Thoracic aorta (tissue), 2 donors: Measurements from ENCODE around the gene CRAMP1. TPM values are rescaled to one million over a fixed set of nuclear protein-coding genes. Genes with fewer than 3 reads are reported as not detected.
"Not testable (repeated sequence)": the region's sequence is repeated elsewhere in the genome, so short reads cannot be mapped to it uniquely, and the experiment has no call there.

ENCODE experiments used
- ATAC-seq: fragments of 150-250 bp; one replicate; pipeline ENCODE4 v1.8.0; 2017; ENCODE audit warnings: low read depth; ENCODE audit not compliant: insufficient number of reproducible peaks, low FRiP score
- DNase-seq: peaks from one replicate; pipeline ENCODE4 v3.0.0-alpha.2; 2020; ENCODE audit warnings: low spot score
- H3K27ac ChIP-seq, 2 donors: fragments of 200-600 bp; sonication (generic); 1 replicate in 1 of 2; 2 replicates in 1 of 2; pipeline ENCODE4 v1.5.1; 2016; ENCODE audit warnings: mild to moderate bottlenecking in 2 of 2, moderate library complexity in 2 of 2
- H3K27me3 ChIP-seq: fragments of 200-600 bp; sonication (generic); replicated peaks from 2 replicates; pipeline ENCODE4 v1.6.0; 2016; ENCODE audit warnings: mild to moderate bottlenecking; ENCODE audit not compliant: insufficient read depth
- H3K36me3 ChIP-seq: fragments of 200-600 bp; sonication (generic); one replicate; pipeline ENCODE4 v1.5.1; 2016
- H3K4me1 ChIP-seq, 2 donors: fragments of 200-600 bp; sonication (generic); 1 replicate in 1 of 2; 2 replicates in 1 of 2; pipeline versions ENCODE4 v1.5.1 to v1.6.0; 2016; ENCODE audit warnings: low read depth in 2 of 2, mild to moderate bottlenecking in 1 of 2; ENCODE audit not compliant: control insufficient read depth in 1 of 2
- H3K4me3 ChIP-seq: fragments of 200-600 bp; sonication (generic); 2 replicates; pipeline ENCODE4 v1.5.1; 2016; ENCODE audit warnings: mild to moderate bottlenecking
- H3K9me3 ChIP-seq: fragments of 200-600 bp; sonication (generic); 2 replicates; pipeline ENCODE4 v1.5.1; 2016
- total RNA-seq, 2 donors: library from RNA; depleted of rRNA; stranded (reverse); fragments of >200 nt; gene quantifications; one replicate each; pipeline versions ENCODE4 v1.1.0 to v1.2.3, GENCODE V29; 2016
- TF ChIP-seq, protein P1 (sequence below): fragments of 200-600 bp; sonication (generic); IDR thresholded peaks from one replicate; pipeline ENCODE4 v1.5.1; 2019; ENCODE audit warnings: antibody characterized with exemption

Gene CRAMP1
- total RNA-seq, 2 donors from 2014 or later = 15.0 to 21.4 TPM

DNA sequence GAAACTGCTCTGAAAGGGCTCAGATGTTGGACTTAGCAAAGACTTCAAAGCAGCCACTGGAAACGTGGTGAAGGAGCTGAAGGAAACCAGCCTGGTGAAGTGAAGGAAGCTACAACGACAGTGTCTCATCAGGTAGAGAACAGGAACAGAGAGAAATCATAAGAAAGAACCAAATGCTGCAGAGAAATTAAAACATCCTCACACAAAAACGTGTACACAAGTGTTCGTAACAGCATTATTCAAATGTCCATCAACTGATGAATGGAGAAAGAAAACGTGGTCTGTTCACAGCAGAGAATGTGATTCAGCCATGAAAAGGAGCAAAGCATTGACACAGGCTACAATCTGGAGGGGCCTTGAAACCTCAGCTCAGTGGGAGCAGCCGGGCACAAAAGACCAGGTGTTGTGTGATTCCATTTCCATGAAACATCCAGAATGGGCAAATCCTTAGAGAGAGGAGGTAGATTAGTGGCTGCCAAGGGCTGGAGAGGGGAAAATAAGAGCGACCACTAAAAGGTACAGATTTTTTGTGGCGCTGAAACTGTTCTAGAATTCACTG, 27.2 kb upstream of the CRAMP1 start:
- Histone ChIP-seq H3K9me3 (no peaks in the 10 kb centered on the region), H3K4me1 (no peaks in the 10 kb centered on the region), H3K27me3 (no peaks in the 10 kb centered on the region), H3K36me3 (peaks cover 32% of the 10 kb centered on the region), H3K27ac (no peak overlapping the region), H3K4me3 (no peak overlapping the region)
- TF ChIP-seq, protein P1, sequence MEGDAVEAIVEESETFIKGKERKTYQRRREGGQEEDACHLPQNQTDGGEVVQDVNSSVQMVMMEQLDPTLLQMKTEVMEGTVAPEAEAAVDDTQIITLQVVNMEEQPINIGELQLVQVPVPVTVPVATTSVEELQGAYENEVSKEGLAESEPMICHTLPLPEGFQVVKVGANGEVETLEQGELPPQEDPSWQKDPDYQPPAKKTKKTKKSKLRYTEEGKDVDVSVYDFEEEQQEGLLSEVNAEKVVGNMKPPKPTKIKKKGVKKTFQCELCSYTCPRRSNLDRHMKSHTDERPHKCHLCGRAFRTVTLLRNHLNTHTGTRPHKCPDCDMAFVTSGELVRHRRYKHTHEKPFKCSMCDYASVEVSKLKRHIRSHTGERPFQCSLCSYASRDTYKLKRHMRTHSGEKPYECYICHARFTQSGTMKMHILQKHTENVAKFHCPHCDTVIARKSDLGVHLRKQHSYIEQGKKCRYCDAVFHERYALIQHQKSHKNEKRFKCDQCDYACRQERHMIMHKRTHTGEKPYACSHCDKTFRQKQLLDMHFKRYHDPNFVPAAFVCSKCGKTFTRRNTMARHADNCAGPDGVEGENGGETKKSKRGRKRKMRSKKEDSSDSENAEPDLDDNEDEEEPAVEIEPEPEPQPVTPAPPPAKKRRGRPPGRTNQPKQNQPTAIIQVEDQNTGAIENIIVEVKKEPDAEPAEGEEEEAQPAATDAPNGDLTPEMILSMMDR = no peak
- DNase-seq = no peak
- ATAC-seq = no peak

DNA sequence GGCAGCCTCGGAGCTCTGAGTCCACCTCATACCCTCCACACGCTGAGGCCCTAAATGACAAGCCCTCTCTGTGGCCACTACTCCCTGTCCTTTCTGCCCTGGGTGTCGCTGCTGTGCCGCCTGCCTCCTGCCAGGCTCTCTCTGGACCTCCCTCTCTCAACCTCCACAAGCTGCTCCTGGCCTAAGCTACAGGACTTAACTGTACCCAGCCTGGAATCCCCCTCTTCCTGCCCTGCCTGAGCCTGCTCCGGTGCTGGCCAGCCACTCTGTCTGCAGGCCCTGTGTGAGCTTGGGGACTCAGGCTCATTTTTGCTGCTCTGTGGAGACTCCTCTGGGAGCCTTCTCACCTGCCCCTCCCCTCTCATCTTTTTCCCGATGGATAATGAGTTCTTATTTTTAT, 21.8 kb upstream of the CRAMP1 start:
- Histone ChIP-seq H3K4me3 (no peak overlapping the region), H3K27me3 (no peaks in the 10 kb centered on the region), H3K9me3 (no peaks in the 10 kb centered on the region), H3K36me3 (peaks cover 14% of the 10 kb centered on the region), H3K27ac (no peak overlapping the region), H3K4me1 (no peaks in the 10 kb centered on the region)
- DNase-seq (no peak), ATAC-seq (no peak)
- TF ChIP-seq, protein P1 = no peak

DNA sequence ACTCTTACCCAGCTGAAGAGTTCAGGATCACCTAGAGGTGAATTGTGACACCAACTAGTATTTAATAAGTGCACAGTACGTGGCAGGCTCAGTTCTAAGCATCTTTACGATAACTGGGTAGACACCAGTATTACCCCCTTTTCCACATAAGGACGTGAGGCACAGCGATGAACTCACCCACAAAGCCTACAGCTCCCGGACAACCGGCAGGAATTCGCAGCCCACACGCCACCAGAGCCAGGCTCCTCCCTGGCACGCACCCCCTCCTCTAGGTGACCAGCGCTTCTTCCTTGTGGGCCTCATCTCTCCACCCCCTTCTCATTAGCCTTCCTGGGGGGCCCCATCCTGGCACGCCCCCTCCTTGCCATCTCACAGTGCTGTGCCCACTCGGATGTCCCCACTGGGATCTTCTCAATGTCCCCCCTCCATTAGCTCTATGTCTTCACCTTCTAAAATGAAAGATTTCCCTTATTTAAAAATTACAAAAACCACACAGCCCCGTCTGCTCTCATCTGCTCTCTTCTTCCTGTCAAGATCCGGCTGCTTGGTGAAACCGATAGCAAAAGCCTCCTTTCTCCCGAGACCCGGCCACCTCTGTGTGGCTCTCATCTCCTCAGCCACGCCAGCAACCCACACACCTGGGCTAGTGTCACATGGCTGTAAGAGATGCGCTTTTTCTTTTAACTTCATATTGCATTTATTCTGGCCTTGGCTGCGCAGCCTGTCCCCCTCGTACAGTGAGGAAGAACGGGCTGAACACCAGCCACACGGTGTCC, 21.0 kb upstream of the CRAMP1 start:
- Histone ChIP-seq H3K9me3 (no peaks in the 10 kb centered on the region), H3K27me3 (no peaks in the 10 kb centered on the region), H3K4me1 (no peaks in the 10 kb centered on the region), H3K4me3 (no peak overlapping the region), H3K27ac (no peak overlapping the region), H3K36me3 (peaks cover 12% of the 10 kb centered on the region)
- no peak for ATAC-seq
- DNase-seq = no peak
- TF ChIP-seq, protein P1 = no peak

DNA sequence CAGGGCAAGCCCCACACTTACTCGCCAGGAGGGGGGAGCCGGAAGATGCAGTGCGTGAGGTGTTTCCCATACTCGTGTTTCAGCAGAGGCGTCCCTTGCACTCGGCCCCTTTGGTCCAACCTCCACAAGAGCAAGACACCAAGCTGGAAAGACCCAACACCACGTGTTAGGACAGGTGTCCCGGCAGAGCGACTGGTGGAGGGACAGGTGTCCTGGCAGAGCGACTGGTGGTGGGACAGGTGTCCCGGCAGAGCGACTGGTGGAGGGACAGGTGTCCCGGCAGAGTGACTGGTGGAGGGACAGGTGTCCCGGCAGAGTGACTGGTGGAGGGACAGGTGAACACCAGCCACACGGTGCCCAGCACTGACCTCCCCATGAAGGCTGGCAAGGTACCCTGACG, 19.7 kb upstream of the CRAMP1 start:
- DNase-seq (no peak), ATAC-seq (no peak)
- no peaks in the 10 kb centered on the region for H3K4me1 ChIP-seq
- no peaks in the 10 kb centered on the region for H3K9me3 ChIP-seq
- no peaks in the 10 kb centered on the region for H3K27me3 ChIP-seq
- H3K4me3 ChIP-seq = no peak overlapping the region
- TF ChIP-seq, protein P1 = no peak
- H3K36me3 ChIP-seq = peaks cover 5% of the 10 kb centered on the region
- H3K27ac ChIP-seq = no peak overlapping the region

DNA sequence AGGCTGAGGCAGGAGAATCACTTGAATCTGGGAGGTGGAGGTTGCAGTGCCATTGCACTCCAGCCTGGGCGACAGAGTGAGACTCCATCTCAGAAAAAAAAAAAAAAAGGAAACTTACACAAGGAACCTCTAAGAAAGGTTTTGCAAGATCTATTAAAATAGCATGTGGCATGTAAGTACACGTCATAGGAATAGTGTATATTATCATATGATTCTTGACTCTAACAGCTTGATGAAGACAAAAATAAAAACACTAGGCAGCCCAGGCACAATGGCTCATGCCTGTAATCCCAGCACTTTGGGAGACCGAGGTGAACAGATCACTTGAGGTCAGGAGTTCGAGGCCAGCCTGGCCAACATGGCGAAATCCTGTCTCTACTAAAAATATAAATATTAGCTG, 16.6 kb upstream of the CRAMP1 start:
- ATAC-seq, H3K27me3 ChIP-seq, H3K9me3 ChIP-seq, DNase-seq, H3K36me3 ChIP-seq, H3K4me3 ChIP-seq, H3K27ac ChIP-seq, H3K4me1 ChIP-seq: not testable (repeated sequence)
